Measurements from ENCODE around the gene DDX46.
A peak's percentile ranks its signal among the peaks of the same experiment; 100 is the strongest.
"Not testable (repeated sequence)": the region's sequence is repeated elsewhere in the genome, so short reads cannot be mapped to it uniquely, and the experiment has no call there.

Gene DDX46

DNA sequence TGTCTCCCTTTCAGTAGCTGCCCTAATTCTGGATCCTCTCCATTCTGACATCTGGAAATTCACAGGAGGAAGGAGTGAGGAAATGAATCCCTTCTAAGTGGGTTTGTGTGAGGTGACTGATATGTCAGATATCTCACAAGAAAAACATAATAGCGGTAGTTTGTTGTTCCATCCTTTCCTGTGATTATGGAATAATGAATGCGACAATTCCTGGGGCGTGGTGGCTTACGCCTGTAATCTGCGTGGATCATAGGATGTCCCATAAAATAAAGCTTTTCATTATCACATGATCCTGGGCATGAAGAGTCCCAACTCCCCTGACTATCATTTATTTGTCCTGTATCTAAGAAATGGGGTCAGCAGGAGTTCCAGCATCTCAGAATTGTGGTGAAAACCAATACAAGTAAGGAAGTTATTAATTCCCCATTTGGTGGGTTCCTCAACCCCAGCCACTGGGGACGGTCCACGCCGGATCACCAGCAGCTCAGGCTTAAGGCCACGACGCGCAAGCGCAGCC lies 86.8 kb downstream of the DDX46 start:
- no peak for DNase-seq (ENCODE audit: low read depth in 2 of 2)

DNA sequence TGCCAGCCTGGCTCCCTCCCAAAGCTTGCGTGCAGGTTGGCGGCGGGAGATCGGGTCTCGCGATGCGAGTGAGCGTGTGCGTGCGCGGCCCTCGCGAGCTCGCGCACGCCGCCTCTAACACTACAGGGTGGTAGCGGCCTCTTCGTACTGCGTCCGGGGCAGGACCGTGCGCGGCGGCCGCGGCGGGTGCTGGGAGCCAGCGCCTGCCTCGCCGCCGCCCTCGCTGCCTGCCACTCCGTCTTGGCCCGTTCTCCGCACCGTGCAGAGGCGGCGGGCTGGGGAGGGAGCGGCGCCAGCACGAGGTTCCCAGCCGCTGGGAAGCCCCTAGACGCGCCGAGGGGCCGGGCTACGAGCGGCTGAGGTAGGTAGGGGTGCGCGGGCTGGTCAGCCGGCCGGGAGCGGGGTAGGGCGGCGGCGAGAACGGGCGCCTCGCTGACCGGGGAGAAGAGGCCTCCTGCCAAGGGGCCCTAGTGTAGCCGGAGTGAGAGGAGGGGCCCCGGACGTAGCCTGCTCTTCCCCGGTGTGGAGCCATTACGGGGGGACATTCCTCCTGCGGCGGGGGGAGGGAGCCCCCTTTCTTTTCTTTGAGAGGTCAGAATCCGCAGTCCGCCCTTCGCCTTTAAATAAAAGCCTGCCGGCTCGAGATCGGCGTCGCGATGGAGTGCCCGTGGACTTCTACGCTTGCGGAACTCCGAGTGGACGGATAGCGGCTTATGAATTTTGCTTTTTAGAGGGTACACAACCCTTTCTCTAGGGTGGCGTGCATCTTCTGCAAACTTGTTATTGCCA lies 87.5 kb downstream of the DDX46 start, which contains the start of gene C5orf24:
Gene C5orf24, plus strand, starts transcription at position 117 of the 789 bp plus-strand sequence. CDS start 8,933 bp downstream, outside the sequence.
- peak; percentile 81 to 84 for DNase-seq (ENCODE audit: low read depth in 2 of 2)

DNA sequence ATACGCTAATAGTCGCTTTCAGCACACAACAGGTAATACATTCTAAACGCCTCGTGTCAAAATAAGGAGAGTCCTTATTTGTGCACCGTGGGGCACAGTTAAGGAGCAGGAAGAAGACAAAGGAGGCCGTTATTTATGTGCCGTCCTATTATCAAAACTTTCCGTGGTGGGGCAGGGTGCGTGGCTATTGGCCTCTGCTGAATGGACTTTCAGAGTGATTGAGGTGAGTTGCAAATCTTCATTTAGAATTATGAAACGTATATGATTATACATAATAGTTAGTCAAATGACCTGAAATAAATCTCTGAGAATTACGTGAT lies 88.0 kb downstream of the DDX46 start:
- peak in 1 of 2 donors; percentile 3 for DNase-seq (ENCODE audit: low read depth in 2 of 2)

DNA sequence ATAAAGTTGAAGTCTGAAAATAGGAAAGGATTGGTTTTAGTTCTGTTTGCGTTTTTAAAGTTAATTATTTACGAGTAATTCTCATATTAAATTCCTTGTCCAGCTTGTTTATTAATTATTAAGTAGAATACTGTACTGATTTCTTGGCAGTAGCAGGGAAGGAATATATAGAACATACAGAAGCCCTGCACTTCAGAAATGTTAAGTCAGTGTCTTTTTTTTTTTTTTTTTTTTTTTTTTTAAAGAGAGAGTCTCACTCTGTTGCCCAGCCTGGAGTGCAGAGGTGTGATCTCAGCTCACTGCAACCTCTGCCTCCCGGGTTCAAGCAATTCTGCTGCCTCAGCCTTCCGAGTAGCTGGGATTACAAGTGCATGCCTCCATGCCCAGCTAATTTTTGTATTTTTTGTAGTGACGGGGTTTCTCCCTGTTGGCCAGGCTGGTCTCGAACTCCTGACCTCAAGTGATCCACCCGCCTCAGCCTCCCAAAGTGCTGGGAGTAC lies 90.9 kb downstream of the DDX46 start:
- DNase-seq (ENCODE audit: low read depth in 2 of 2) = not testable (repeated sequence)

DNA sequence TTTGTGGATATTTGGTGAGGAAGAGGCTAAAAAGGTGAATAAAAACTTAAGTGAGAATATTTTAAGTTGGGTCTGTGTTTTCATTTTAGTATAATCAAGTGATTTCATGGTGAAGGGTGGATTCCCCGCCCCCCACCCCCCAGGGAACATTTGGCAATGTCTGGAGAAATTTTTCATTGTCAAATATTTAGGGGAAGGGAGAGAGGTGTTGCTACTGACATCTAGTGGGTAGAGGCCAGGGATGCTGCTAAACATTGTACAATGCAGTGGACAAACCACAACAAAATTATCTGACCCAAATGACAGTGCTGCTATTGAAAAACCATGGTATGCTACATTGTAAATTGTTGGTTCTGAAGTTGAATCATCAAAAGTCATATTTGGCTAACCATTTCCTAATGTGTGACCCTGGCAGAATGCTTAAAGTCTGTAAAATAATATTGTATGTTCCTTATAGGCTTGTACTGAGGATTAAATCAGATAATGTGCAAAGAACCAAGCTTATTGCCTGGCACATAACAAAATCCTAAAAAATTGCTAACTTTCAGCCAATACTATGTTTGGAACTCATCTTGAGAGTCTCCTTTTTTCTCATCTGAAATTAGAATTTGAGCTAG lies 92.8 kb downstream of the DDX46 start:
- DNase-seq (ENCODE audit: low read depth in 2 of 2) = no peak

DNA sequence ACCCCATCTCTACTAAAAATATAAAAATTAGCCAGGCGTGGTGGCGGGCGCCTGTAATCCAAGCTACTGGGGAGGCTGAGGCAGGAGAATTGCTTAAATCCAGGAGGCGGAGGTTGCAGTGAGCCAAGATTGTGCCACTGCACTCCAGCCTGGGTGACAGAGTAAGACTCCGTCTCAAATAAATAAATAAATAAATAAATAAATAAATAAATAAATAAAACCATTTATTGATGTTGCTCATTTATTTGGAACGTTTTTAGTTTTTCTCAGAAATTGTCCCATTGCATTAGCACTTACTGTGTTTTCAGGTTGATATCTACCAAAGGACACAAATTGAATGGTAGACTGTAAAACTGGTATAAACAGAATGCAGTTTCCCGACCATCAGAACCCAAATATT lies 97.9 kb downstream of the DDX46 start:
- DNase-seq (ENCODE audit: low read depth in 2 of 2) = not testable (repeated sequence)

DNA sequence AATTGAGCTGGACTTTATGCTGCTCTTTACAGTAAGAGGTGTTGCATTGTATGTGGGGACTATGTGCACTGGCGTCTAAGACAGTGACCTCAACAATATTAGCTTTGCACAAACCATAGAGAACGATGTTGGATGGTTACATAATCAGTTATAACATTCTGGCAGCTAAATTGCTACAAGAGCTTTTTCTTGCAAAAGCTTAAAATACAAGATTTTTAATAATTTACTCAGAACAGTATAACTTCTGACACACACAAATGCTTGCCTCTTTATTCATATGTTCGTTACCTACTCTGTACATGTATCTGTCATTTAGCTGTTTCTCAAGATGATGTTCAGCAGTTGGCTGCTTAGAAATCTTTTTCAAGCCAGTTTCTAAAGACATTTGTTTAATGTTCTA lies 98.8 kb downstream of the DDX46 start:
- no peak for DNase-seq (ENCODE audit: low read depth in 2 of 2)

DNA sequence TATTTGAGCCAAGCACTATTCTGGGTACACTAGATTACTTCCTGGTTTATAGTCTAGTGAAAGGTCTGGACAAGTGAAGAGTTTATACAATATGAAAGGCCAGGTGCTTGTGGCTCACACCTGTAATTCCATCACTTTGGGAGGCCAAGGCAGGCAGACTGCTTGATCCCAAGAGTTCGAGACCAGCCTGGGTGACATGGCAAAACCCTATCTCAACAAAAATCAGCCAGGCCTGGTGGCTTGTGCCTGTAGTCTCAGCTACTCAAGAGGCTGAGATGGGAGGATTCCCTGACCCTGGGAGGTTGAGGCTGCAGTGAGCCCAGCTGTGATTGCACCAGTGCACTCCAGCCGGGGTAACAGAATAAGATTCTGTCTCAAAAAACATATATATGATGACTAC lies 106.1 kb downstream of the DDX46 start:
- DNase-seq (ENCODE audit: low read depth in 2 of 2) = no peak

DNA sequence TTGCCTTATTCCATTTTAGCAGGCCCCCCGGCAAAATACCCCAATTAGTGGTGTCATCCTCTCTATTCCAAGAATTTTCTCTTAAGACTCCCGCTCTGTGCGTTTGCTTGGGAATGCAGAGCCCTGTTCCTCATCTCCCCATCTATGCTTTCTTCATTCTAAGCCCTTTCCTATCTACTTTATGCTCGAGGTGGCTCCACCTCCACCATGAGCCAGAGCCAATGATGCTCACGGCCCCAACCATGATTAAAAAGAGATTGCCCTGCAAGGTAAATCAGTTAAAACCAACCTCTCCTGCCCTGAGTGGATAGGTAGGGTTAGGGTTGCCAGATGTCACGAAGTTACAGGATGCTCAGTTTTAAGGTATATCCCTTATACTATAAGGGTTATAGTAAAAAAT lies 114.9 kb downstream of the DDX46 start:
- DNase-seq (ENCODE audit: low read depth in 2 of 2) = no peak

DNA sequence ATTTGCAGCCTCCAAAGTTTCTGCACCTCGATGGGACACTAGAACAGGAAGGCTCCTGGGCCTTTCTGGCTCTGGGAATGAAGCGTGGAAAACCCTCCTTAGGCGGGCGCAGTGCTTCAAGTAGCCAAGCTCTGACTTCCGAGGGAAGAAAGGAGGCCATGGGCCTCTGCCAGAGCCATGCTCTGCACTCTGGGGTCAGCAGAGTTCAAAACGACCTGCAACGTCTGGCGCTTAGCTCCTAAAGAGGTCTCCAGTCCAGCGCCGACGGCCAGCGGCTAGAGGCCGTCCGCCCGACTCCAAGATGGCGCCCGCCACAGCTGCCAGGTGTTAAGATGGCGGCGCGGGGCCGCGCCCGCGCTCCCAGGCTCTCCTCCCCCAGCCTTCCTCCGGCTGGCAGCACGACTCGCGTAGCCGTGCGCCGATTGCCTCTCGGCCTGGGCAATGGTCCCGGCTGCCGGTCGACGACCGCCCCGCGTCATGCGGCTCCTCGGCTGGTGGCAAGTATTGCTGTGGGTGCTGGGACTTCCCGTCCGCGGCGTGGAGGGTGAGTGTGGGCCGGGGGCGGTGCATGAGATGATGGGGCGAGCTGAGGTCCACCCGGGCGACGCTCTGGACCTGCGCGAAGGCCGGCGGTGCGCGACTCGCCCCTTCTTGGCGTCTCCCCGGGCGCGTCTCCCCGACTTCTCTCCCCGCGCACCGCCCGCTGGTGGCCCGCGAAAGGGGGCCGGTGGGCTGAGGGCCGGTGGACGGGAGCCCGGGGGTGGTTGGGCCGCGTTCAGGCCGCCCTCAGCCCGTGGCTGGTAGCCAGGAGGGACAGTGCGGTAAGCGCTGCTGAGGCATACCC lies 115.6 kb downstream of the DDX46 start, which contains the start of gene TXNDC15:
Gene TXNDC15, plus strand, starts transcription at position 385 of the 844 bp plus-strand sequence. Its CDS starts 57 bp downstream, at position 442.
- DNase-seq (ENCODE audit: low read depth in 2 of 2) = peak; percentile 49 to 62

DNA sequence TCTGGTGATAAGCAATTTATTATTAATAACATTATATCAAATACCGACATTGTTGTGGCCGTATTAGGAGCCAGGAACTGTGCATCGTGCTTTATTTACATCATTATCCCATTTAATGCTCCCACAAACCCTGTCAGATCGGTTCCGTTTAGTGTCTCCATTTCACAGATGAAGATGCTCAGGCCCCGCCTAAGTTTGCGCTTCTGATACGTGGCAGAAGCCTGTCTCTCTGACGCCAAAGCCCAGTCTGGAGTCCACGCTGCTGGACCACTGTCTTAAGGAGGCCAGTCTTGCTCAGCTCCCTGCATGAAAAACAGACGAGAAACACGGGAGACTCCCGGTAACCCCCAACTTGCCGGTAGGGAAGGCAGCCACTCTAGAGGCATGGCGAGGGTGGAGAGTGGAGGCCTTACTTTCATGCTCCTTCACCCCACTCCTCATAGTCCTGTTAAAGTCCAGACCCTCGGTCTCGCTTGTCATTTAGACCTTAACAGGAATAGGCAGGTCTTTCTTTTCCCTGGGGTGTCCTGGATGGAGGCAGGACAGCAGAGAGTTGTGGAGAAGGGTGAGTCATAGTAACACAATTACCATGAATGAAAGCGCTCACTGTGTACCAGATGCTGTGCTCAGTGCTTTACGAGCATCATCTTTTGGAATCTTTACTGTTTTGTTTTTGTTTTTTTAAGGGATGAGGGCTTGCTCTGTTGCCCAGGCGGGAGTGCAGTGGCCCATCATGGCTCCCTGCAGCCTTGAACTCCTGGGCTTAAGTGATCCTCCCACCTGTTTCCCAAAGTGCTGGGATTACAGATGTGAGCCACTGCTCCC lies 116.5 kb downstream of the DDX46 start:
- no peak for DNase-seq (ENCODE audit: low read depth in 2 of 2)

DNA sequence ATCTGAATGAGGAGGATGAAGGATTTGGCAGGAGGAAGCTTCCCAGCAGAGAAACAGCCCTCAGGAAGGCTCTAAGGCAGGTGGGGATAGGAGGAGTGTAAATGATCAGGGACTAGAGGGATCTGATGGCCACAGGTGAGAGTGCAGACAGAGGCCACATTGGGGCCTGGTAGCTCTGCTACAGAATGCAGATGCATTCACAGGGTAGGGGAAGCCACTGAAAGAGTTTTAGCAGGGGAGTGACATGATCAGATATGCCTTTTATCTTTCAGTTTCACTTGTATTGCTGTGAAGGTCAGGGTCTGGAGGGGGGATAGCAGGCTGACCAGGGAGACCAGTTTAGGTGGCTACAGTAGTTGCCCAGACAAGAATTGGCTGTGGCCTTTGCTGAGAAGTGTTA lies 118.6 kb downstream of the DDX46 start:
- DNase-seq (ENCODE audit: low read depth in 2 of 2) = no peak

DNA sequence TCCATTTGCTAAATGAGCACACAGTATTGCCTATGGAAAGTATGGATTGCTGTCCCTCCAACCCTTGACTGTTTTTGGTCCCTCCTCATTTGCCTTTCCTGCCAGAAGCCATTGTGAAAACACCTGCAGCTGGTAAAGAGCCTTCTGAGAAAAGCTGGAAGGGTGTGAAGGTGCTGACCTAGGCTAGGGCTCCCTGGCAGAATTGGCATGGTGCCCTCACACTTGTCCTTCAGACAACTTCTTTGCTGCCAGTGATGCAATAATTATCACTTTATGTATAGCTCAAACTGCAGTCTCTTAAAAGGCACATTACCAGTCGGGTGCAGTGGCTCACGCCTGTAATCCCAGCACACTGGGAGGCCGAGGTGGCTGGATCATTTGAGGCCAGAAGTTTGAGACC lies 119.8 kb downstream of the DDX46 start:
- DNase-seq (ENCODE audit: low read depth in 2 of 2) = no peak

DNA sequence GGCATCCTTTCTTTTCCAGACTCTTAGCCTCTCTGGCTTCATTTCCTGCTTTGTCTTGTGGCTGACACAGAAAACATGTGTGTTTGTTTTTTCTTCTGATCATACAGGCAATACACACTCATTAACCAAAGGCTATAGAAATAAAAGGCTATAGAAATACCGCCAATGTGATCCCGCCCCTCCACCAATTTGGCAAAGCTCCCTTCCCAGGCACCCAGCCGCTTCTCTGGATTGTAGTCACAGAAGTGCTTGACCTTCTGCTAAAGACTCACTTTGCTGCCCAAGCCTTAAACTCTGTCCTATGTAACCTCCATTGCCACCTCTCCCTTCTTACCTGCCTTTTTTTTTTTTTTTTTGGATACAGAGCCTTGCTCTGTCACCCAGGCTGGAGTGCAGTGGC lies 120.9 kb downstream of the DDX46 start:
- no peak for DNase-seq (ENCODE audit: low read depth in 2 of 2)

Measured in stimulated activated CD8-positive, alpha-beta memory T cell treated with anti-CD3 and anti-CD28 coated beads, Interleukin-15, amount 100 ng/mL, for 4 hours (primary cell).